NCI-H748 (cell line): ENCODE data around the gene PSMB10.
"Not testable (repeated sequence)": the region's sequence is repeated elsewhere in the genome, so short reads cannot be mapped to it uniquely, and the experiment has no call there.

ENCODE experiments used
- DNase-seq: peaks from one replicate; lab custom pipeline; 2025; ENCODE audit not compliant: unreplicated experiment; lab: John Stamatoyannopoulos, UW

Gene PSMB10

DNA sequence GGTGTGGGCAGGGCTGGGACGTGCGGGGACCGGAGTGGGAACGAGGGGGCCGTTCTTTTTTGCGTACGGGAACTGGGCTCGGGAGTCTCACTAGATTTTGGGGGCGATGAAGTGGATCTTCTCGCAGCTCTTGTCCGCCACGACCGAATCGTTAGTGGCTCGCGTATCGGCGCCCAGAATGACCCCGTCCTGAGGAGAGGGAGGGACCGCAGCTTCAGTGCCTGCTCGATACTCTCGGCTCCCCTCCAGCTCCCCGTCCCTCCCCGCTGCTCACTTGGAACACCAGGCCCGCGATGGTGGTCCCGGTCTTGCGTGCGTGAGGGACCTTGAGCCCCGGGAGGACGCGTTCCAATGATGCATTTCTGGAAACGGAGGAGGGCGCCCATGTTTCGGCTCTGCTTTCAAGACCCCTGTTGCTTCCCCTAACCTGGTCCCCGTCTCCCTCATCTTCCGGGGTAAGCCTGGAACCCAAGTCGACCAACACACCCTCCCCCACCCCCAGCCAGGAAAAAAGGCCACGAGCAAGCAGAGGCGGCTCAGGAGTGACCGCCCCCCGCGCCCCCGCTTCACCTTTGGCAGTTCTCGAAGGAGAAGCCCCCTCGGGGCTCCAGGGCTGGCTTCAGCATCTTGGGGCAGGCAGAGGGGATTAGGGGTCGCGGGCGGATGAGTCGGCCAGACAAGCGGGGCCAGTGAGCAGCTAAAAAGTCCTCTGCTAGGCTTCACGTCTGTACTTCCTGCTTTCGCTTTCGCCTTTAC lies at the start of gene PSMB10:
TSS of gene PSMB10 (minus strand) at position 727 of the 756 bp plus-strand sequence. CDS start at position 626, 101 bp downstream.
- DNase-seq = peak; percentile 57

DNA sequence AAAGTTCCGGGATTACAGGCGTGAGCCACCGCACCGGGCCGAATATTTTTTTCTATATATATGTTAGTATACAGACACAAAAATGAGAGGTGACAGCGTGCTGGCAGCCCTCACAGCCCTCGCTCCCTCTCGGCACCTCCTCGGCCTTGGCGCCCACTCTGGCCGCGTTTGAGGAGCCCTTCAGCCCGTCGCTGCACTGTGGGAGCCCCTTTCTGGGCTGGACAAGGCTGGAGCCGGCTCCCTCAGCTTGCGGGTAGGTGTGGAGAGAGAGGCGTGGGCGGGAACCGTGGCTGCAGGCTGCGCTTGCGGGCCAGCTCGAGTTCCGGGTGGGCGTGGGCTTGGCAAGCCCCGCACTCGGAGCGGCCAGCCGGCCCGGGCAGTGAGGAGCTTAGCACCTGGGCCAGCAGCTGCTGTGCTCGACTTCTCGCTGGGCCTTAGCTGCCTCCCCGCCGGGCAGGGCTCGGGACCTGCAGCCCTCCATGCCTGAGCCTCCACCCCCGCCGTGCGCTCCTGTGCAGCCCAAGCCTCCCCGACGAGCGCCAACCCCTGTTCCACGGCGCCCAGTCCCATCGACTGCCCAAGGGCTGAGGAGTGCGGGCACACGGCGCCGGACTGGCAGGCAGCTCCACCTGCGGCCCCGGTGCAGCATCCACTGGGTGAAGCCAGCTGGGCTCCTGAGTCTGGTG lies 45.5 kb upstream of the PSMB10 start:
- DNase-seq = no peak

DNA sequence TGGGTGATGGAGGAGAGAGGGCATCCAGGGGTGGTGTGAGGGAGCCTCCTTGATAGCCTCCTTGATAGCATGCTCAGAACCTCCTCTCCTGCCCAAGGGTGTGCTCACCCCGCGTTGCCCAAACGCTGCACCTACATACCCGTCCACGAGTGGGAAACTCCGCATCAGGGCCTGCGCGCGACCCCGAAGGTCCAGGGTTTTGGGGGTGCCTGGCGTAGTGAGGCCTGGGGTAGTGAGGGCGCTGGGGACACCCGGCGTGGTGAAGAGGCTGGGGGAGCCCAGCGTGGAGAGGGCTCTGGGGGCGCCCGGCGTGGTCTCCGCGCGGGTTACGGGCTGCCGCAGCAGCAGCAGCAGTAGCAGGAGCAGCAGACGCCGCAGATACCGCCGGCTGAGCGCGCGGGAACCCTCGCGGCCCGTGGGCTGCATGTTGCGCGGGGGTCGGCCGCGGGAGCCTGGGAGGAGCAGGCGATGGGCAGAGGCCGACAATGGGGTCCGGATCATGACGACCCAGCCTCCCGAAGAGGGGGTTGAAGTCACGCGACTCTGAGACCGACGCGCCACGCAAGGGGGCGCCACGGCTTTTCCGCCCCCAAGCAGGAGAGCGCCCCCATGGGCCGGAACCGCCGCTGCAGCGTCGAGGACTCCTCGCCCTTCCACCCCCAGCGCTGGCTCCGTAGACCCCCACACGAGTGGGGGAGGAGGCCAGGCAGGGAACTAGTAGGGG lies 43.5 kb upstream of the PSMB10 start, which contains the start of gene DPEP3:
TSS of gene DPEP3 (minus strand) at position 545 of the 724 bp plus-strand sequence. CDS start at position 426, 119 bp downstream.
- DNase-seq = no peak

DNA sequence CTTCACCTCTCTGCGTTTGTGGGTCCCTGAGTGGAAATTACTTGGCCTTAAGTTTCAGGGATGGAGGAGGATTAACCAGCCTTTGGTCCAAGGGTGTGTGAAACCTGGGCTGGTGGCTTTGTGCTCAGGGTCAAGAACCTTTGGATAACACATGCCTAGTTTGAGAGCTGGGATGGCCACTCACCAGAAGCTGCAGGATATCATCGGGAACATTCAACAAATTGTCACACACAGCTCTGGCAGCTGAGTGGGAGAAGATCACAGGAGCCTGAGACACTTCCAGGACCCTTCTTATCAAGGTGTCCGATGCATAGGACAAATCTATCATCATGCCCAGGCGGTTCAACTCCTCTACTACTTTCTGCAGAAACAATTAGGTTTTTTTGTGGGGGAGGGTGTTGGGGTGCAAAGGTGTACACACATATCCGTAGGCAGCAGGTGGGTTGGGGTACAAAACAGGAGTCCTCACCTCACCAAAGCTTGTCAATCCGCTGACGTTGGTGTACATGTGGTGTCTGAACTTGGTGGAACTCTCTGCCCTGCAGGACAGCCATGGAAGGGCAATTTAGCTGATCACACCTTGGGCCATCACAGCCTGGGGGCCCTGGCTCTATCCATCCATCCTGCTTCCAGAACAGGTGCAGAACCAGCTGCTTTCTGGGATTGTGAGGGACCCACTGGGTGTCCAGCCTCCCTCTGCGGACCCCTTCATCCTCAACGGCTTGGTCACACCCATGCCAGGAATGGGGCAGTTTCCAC lies 41.0 kb upstream of the PSMB10 start:
- no peak for DNase-seq

DNA sequence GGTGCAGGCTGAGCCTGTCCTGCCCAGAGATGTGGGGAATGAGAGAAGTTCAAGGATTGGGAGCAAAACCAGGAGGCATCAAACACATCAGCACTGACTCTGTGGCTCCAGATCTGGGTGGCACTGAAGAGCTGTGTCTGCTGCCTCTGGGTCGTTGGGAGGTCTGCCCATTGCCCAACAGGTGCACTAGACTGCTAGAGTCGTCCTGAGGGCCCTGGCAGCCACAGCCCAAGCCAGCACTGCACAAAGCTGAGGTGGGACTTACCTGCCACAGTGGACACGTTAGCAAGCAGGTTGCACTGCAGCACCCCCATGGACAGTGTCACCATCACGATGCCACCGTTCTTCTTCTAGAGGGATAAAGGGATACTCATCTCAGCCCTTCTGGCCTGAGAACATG lies 40.4 kb upstream of the PSMB10 start:
- no peak for DNase-seq

DNA sequence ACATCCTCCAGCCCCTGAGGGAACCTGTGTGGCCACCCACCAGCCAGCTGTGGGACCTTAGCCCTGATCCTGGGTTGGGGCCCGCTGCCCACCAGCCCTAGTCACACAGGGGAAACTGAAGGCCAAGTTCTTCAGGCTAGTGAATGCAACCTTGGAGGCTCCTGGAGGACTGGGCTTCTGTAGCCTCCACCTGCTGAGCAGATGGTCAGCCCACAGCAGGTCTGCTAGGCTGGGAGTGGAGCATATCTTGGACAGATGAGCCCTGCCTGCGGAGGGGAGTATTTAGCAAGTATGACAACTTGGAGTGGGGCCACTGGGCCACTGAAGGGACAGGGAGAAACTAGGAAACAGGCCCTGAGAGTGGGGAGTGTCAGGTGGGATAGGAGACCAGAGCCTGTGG lies 39.6 kb upstream of the PSMB10 start:
- DNase-seq = no peak

DNA sequence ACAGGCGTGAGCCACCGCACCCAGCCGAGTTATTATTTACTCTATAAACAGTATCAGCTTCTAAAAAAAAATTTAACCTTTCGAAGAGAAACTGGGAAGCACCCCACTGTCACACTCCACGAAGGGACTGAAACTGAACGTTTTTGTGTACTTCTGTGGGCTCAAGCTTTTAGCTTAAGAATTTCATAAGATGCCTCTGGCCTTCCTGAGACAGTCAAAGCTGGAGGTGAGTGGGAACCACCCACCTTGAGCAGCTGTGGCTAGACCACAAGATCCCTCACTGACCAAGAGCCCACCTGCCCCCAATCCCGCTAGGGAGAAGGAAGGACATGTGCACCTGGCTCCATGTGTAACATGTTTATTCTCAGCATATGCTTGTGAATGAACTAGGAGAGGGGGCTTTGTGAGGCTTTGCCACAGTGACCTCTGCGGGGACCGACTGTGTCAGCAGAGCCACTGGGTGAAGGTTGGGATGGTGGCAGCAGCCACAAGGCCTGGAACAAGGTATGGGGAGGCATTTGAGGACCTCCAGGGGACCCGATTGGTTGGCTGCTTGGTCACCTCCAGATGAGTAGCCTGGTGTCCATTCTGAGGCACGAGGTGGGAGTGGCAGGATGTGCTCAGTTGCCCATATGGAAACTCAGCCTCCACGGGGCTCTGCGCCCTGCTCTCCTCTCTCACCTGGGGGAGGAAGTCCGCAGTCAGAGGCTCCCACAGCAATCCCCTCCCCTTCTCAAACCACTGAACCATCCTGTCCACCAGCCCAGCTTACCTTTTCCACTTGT lies 38.9 kb upstream of the PSMB10 start:
- no peak for DNase-seq

DNA sequence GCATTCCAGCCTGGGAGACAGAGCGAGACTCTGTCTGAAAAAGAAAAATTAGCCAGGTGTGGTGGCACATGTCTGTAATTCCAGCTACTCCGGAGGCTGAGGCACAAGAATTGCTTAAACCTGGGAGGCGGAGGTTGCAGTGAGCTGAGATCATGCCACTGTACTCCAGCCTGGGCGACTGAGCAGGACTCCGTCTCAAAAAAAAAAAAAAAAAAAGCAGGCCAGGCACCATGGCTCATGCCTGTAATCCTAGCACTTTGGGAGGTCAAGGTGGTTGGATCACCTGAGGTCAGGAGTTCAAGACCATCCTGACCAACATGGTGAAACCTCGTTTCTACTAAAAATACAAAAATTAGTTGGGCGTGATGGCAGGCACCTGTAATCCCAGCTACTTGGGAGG lies 35.6 kb upstream of the PSMB10 start:
- DNase-seq = not testable (repeated sequence)

DNA sequence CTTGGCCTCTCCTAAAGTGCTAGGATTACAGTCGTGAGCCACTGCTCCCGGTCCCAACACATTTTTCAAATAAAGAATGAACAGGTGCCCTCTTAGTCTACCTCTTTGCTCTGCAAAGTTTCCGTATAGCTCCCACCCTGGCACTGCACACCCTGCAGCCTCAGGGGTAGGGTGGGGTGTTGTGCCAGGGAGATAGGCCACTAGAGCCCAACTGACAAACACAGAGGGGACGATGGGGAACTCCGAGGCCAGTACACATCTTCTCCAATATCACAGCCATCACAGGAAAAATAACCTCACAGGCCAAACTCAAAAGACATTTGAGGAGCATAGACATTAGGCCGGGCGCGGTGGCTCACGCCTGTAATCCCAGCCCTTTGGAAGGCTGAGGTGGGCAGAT lies 34.5 kb upstream of the PSMB10 start:
- DNase-seq = no peak

DNA sequence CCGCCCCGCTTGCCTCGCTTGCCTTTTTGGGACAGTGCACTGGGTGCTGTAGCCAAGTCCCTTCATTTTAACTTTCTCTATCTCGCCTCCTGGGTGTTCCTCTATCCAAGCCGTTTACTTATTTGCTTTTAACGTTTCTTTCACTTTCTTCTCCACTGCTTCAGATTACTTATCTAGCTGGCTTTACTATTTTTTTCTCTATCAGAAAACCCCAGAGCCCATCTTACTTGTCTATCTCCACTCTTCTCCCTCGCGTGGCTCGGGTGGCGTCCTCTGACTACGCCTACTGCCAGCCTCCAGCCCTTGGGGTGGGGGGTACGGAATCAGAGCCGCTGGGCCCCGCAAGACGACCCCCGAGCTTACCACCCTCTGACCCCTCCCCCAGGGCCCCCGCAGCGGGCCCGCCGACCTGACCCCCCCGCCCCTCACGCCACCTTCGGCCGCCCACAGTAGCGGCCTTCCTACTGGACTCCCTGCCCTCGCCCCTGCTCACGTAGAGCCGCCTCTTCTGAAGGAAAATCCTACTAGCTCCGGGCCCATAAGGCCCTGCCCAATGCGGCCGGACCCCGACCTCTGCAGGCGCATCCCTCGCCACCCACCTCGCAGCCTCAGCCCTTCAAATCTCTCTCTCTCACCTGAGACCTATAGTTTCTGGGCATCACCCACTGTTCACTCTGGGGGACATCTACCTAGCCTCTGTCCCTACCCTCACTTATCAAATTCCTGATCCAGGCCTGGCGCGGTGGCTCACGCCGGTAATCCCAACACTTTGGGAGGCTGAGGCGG lies 32.8 kb upstream of the PSMB10 start:
- no peak for DNase-seq

DNA sequence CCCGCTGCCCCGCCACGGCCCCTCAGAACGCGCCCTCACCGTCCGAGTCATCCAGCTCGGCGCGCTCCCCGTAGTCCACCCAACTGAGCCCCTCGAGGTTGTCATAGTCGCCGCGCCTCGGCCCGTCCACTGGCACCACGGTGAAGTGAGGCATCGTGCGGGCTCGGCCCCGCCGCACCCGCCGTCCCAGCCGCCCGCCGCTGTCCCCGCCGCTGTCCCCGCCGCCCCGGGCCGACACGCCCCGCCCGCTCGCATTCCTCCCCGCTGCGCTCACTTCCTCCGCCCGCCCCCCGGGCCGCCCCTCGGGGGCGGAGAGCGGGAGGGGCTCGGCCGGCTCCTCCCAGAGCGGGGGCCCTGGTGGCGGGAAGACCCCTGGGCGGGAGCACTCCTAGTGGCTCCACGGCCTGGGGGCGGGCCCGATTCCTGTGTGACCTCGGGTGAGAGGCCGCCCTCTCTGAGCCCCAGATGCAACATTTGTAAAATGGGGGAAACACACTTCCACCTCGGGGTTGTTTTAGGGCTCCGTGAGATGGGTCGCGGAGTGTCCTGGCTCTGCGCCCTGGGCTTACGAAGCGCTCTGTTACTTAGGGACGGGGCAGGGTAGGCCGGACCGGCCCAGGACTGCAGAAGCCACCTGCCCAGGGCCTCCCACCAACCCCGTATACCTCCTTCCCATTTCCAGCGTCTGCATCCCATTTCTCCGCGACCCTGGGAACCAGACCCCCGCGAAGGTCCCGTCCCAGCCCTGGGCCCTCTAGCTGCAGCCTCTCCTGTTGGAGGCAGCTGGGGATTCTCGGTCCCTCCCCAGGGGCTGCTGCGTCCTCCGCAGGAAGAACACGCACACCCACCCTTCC lies 32.0 kb upstream of the PSMB10 start, which contains the start of gene SLC12A4:
TSS of gene SLC12A4 (minus strand) at position 238 of the 854 bp plus-strand sequence. CDS start at position 154, 84 bp downstream.
- DNase-seq = peak; percentile 75

DNA sequence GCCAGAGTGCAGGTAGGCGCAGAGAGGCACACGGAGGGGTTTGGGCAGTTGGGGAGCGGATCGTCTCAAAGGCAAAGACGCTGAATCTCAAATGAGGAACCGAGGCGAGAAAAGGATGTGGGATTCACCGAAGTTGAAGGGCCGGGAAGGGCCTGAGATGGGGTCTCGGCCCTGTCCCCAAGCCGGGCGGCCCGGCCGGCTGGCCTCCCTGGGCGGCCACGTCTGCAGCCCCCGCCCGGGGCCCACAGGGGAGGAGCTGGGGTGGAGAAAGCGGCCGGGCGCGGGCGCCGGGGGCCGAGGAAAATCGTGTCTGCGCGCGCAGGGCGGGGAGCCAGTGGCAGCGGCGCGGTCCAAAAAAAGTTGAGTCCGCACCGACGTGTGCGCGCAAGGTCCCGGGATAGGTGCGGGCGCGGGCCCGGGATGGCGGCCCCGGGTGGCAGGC lies 31.3 kb upstream of the PSMB10 start:
- DNase-seq = peak; percentile 30

DNA sequence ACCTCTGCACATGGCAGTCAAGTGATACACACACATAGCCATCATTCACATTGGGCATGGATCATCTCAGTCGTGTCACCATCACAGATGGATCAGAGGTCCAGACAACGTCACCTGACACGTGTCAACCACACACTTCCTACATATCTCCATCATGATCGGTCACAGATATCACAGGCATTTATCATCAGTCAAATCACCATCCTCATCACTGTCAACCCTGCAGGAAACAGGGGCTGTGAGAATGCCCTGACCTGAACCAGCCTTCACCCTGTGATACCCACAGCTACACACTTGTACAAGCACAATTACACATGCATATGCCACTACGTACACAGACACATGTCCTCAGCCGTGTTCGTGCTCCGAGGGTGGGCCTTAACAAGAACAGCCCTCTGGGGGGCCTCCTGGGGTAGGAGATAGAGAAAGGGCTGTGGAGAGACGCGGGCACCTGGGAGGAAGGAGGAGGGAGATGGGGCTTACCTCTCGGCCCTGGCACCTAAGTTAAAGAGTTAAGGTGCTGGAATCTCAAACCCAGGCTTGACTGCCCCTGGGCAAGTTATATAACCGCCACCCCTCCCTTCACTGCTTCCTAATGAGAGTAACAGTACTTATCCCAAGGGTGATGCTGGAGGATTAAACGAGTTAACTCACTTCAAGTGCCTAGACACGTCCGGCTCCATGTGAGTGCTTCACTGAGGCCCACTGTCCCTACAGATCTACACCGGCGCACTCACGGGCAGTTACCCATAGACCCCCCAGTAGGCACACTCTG lies 30.7 kb upstream of the PSMB10 start:
- peak; percentile 13 for DNase-seq

DNA sequence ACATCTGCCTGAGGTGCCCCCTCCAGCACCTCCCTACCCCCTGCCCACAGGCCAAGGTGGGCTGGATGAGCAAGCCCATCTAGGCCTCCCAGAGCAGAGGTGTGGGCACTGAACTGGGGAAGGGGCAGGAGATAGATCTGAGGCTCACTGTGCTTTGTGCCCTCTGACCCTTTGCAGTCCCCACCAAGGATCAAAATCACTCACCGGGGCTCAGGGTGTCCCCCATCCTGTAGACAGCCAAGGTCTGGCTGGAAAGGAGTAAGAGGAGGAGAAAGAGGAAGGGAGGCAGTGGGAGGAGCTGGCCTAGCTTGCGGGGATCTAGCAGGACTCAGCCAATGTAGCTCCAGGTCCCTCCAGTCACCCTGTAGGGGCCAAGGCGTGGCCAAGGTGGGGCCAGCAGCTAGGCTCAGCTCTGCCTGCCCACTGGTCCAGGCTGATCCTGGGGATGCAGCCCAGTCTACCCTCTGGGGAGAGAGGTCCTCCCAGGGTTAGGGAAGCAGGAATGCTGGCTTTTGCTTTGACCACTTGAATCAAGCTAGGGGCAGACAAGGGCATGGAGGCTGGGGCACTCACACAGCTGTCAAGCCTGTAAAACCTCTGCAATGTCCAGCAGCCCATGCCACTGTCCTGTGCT lies 30.0 kb upstream of the PSMB10 start:
- peak; percentile 12 for DNase-seq

DNA sequence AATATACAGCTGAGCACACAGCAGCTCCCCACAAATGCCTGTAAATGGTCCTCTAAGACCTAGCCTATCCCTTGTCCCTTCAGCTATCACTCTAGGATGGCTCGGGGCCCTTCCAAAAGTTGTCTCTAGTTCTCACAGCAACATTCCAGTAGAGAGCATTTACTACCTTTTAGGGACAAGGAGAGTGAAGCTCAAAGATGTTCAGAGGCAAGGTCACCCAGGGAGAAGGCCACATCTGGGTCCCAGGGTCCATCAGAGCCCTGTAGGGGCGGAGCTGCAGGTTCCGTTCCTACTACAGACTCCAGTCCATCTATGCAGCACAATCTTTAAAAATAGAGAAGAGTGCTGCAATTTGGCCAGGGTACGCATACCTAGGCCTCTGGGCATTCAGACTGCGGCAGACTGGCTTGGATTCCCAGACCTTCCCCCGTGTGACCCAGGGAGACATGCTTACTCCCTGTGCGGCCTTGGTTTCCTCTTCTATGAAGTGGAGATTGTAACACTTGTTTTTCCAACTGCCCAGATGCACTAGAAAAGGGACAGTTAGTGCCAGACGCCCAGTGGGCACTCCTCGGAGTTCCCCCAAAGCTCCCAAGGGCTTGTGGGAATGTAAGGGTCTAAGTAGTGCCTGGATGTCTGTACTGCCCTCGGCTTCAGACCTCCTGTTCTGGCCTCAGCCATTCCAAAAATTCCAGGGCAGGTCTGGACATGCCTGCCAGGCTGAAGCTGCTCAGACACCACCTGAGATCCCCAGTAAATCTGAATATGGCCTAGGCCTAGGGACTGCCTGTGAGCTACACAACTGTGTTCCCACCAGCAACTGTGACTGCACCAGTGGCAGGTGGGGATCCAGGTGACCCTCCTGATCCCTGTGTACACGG lies 29.3 kb upstream of the PSMB10 start:
- DNase-seq = peak; percentile 12

DNA sequence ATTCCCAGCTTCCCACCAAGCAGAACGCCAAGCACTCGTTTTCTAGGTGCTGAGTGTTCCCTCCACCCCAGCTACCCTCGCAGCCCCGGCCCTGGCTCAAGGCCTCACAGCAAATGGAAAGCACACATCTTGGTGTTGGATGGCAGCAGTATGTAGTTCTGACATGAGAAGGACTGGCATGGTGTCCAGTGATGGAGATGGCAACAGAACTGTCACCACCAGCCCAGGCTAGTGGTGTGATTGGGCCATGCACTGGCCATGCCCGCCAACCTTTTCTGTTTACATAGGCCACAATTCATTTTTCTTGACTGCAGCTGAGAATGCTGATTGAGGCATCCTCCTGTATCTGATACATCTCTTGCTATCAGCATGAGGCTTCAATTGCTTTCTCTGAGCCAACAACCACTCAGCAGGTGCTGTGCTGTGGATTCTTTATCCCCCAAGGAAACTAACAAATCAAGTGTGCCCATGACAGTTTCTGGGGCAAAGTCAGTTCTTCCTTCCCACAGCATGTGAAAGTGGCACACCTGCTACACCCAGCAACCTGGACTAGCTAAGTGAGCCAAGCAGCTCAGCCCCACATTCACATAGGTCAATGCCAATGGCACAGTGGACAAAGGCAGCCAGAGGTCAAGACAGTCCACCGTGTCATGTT lies 28.0 kb upstream of the PSMB10 start:
- DNase-seq = no peak
